Measurements from ENCODE around the gene ARHGDIB. TPM values are rescaled to one million over a fixed set of nuclear protein-coding genes. Genes with fewer than 3 reads are reported as not detected.

ARHGDIB gene
- total RNA-seq, 1 donor from 2014 or later: 19.0 TPM

- FAIRE-seq: no peak
- no peak overlapping the region for H3K4me2 ChIP-seq (ENCODE audit: low read length)
Observed at GRCh38 chr12:14924541-14924940, 36.9 kb downstream of the ARHGDIB start.

GRCh38 chr12:14923944-14924343 is 37.5 kb downstream of the ARHGDIB start:
- Histone ChIP-seq H3K79me2 (ENCODE audit: insufficient read depth, low read length) (no peaks in the 10 kb centered on the region), H3K27ac (ENCODE audit: low read depth, low read length) (no peak overlapping the region), H3K36me3 (ENCODE audit: insufficient read depth, low read length) (no peaks in the 10 kb centered on the region), H3K4me3 (ENCODE audit: insufficient read depth, low read depth, low read length) (no peak overlapping the region), H4K20me1 (ENCODE audit: insufficient read depth, low read length) (no peaks in the 10 kb centered on the region), H3K9me3 (ENCODE audit: insufficient read depth, low read depth, low read length) (no peaks in the 10 kb centered on the region), H3K27me3 (ENCODE audit: insufficient read depth, low read length) (no peaks in the 10 kb centered on the region), H2AFZ (ENCODE audit: low read depth, low read length) (no peak overlapping the region), H3K4me2 (ENCODE audit: low read length) (no peak overlapping the region), H3K4me1 (ENCODE audit: insufficient read depth, low read length) (no peaks in the 10 kb centered on the region), H3K9ac (ENCODE audit: low read length) (no peak overlapping the region)
- TF ChIP-seq CTCF (IDR thresholded peaks at IDR 0.05; ENCODE audit: insufficient read depth, low read depth, low read length) (no peak), EZH2 (IDR thresholded peaks at IDR 0.05; ENCODE audit: insufficient read depth, low read length) (no peak)
- Mint-ChIP-seq H3K9me3 (ENCODE audit: unreplicated experiment) (no peaks in the 10 kb centered on the region), H3K4me3 (ENCODE audit: unreplicated experiment) (no peak overlapping the region), H3K4me1 (ENCODE audit: low read depth, unreplicated experiment) (no peaks in the 10 kb centered on the region), H3K27me3 (ENCODE audit: low read depth, unreplicated experiment) (no peaks in the 10 kb centered on the region), H3K36me3 (ENCODE audit: low read depth, unreplicated experiment) (no peaks in the 10 kb centered on the region), H3K27ac (ENCODE audit: unreplicated experiment) (no peak overlapping the region)
- DNase-seq (ENCODE audit: low read depth): no peak
- FAIRE-seq: no peak

More at GRCh38 chr12:14924541-14924940, 36.9 kb downstream of the ARHGDIB start:
- no peak for TF ChIP-seq EZH2 (IDR thresholded peaks at IDR 0.05; ENCODE audit: insufficient read depth, low read length)
- TF ChIP-seq CTCF (IDR thresholded peaks at IDR 0.05; ENCODE audit: insufficient read depth, low read depth, low read length): no peak
- Mint-ChIP-seq H3K27ac (ENCODE audit: unreplicated experiment) (no peak overlapping the region), H3K36me3 (ENCODE audit: low read depth, unreplicated experiment) (no peaks in the 10 kb centered on the region), H3K4me3 (ENCODE audit: unreplicated experiment) (no peak overlapping the region), H3K27me3 (ENCODE audit: low read depth, unreplicated experiment) (no peaks in the 10 kb centered on the region), H3K9me3 (ENCODE audit: unreplicated experiment) (no peaks in the 10 kb centered on the region), H3K4me1 (ENCODE audit: low read depth, unreplicated experiment) (no peaks in the 10 kb centered on the region)
- H2AFZ ChIP-seq (ENCODE audit: low read depth, low read length): no peak overlapping the region
- no peak overlapping the region for H3K4me3 ChIP-seq (ENCODE audit: insufficient read depth, low read depth, low read length)
- no peaks in the 10 kb centered on the region for H3K4me1 ChIP-seq (ENCODE audit: insufficient read depth, low read length)
- no peaks in the 10 kb centered on the region for H3K27me3 ChIP-seq (ENCODE audit: insufficient read depth, low read length)
- H3K27ac ChIP-seq (ENCODE audit: low read depth, low read length): no peak overlapping the region
- no peak for DNase-seq (ENCODE audit: low read depth)
- no peak overlapping the region for H3K9ac ChIP-seq (ENCODE audit: low read length)
- no peaks in the 10 kb centered on the region for H4K20me1 ChIP-seq (ENCODE audit: insufficient read depth, low read length)
- H3K79me2 ChIP-seq (ENCODE audit: insufficient read depth, low read length): no peaks in the 10 kb centered on the region
- H3K9me3 ChIP-seq (ENCODE audit: insufficient read depth, low read depth, low read length): no peaks in the 10 kb centered on the region
- H3K36me3 ChIP-seq (ENCODE audit: insufficient read depth, low read length): no peaks in the 10 kb centered on the region

GRCh38 chr12:14921218-14921617 is 40.2 kb downstream of the ARHGDIB start:
- Histone ChIP-seq H3K36me3 (ENCODE audit: insufficient read depth, low read length) (no peaks in the 10 kb centered on the region), H4K20me1 (ENCODE audit: insufficient read depth, low read length) (no peaks in the 10 kb centered on the region), H3K79me2 (ENCODE audit: insufficient read depth, low read length) (no peaks in the 10 kb centered on the region), H3K4me2 (ENCODE audit: low read length) (no peak overlapping the region), H3K9ac (ENCODE audit: low read length) (no peak overlapping the region), H3K27me3 (ENCODE audit: insufficient read depth, low read length) (no peaks in the 10 kb centered on the region), H3K4me3 (ENCODE audit: insufficient read depth, low read depth, low read length) (no peak overlapping the region), H3K27ac (ENCODE audit: low read depth, low read length) (no peak overlapping the region), H3K9me3 (ENCODE audit: insufficient read depth, low read depth, low read length) (no peaks in the 10 kb centered on the region), H2AFZ (ENCODE audit: low read depth, low read length) (no peak overlapping the region), H3K4me1 (ENCODE audit: insufficient read depth, low read length) (no peaks in the 10 kb centered on the region)
- peaks cover 3% of the 10 kb centered on the region for H3K27me3 Mint-ChIP-seq (ENCODE audit: low read depth, unreplicated experiment)
- DNase-seq (ENCODE audit: low read depth) (no peak), FAIRE-seq (no peak)
- H3K36me3 Mint-ChIP-seq (ENCODE audit: low read depth, unreplicated experiment): no peaks in the 10 kb centered on the region
- H3K4me1 Mint-ChIP-seq (ENCODE audit: low read depth, unreplicated experiment): no peaks in the 10 kb centered on the region
- no peak overlapping the region for H3K27ac Mint-ChIP-seq (ENCODE audit: unreplicated experiment)
- no peaks in the 10 kb centered on the region for H3K9me3 Mint-ChIP-seq (ENCODE audit: unreplicated experiment)
- H3K4me3 Mint-ChIP-seq (ENCODE audit: unreplicated experiment): no peak overlapping the region
- TF ChIP-seq EZH2 (IDR thresholded peaks at IDR 0.05; ENCODE audit: insufficient read depth, low read length): no peak

Measured in astrocyte (in vitro differentiated cells and primary cell).